Neural progenitor cell (in vitro differentiated cells): Measurements from ENCODE around the gene LRP5. TPM values are rescaled to one million over a fixed set of nuclear protein-coding genes. Genes with fewer than 3 reads are reported as not detected.

Experiments used
- DNase-seq: peaks from one replicate; pipeline ENCODE4 v3.0.0-alpha.2; 2016; ENCODE audit warnings: low spot score
- H2AFZ ChIP-seq: fragments of 200-600 bp; sonication (generic); replicated peaks from 2 replicates; pipeline ENCODE4 v1.6.1; 2016; ENCODE audit warnings: antibody characterized with exemption
- H3F3A ChIP-seq: fragments of 200-600 bp; sonication (generic); 2 replicates; pipeline ENCODE4 v1.6.1; 2016; ENCODE audit warnings: antibody characterized with exemption, low read depth
- H3K27ac ChIP-seq: fragments of 200-600 bp; sonication (generic); 2 replicates; pipeline ENCODE4 v1.5.1; 2016; ENCODE audit warnings: mild to moderate bottlenecking
- H3K27me3 ChIP-seq: fragments of 200-600 bp; sonication (generic); 2 replicates; pipeline ENCODE4 v1.6.1; 2016; ENCODE audit warnings: mild to moderate bottlenecking, moderate library complexity
- H3K36me3 ChIP-seq: fragments of 200-600 bp; sonication (generic); 2 replicates; pipeline ENCODE4 v1.5.1; 2016
- H3K4me1 ChIP-seq: fragments of 200-600 bp; sonication (generic); 2 replicates; pipeline ENCODE4 v1.6.1; 2016; ENCODE audit warnings: mixed run types
- H3K4me2 ChIP-seq: fragments of 200-600 bp; sonication (generic); 2 replicates; pipeline ENCODE4 v1.6.1; 2016
- H3K4me3 ChIP-seq: fragments of 200-600 bp; sonication (generic); 2 replicates; pipeline ENCODE4 v1.5.1; 2016
- H3K79me2 ChIP-seq: fragments of 200-600 bp; sonication (generic); 2 replicates; pipeline ENCODE4 v1.6.1; 2016; ENCODE audit warnings: low read depth
- H3K9ac ChIP-seq: fragments of 200-600 bp; sonication (generic); 2 replicates; pipeline ENCODE4 v1.6.1; 2016
- H3K9me3 ChIP-seq: fragments of 200-600 bp; sonication (generic); 2 replicates; pipeline ENCODE4 v1.5.1; 2016; ENCODE audit warnings: low read depth
- H4K20me1 ChIP-seq: fragments of 200-600 bp; sonication (generic); 2 replicates; pipeline ENCODE4 v1.6.1; 2016; ENCODE audit warnings: low read depth
- H3K27ac Mint-ChIP-seq: 3 replicates; pipeline ENCODE4 v1.8.0; 2021; ENCODE audit warnings: mixed read lengths
- H3K27me3 Mint-ChIP-seq: 2 replicates; pipeline ENCODE4 v1.8.0; 2022; ENCODE audit warnings: low read depth, mild to moderate bottlenecking, inconsistent platforms, moderate library complexity, mixed read lengths; ENCODE audit not compliant: insufficient read depth
- H3K36me3 Mint-ChIP-seq: 3 replicates; pipeline ENCODE4 v1.8.0; 2021; ENCODE audit warnings: mixed read lengths
- H3K4me1 Mint-ChIP-seq: 3 replicates; pipeline ENCODE4 v1.8.0; 2021; ENCODE audit warnings: mixed read lengths
- H3K4me3 Mint-ChIP-seq: 3 replicates; pipeline ENCODE4 v1.8.0; 2021; ENCODE audit warnings: mild to moderate bottlenecking, moderate library complexity, mixed read lengths
- H3K9me3 Mint-ChIP-seq: 3 replicates; pipeline ENCODE4 v1.8.0; 2020; ENCODE audit warnings: mixed read lengths
- EZH2 ChIP-seq: fragments of 200-600 bp; sonication (generic); IDR thresholded peaks from 2 replicates; pipeline ENCODE4 v1.6.1; 2017; ENCODE audit warnings: antibody characterized with exemption, mild to moderate bottlenecking, moderate library complexity
- EZH2phosphoT487 ChIP-seq: fragments of 200-600 bp; sonication (generic); IDR thresholded peaks from 2 replicates; pipeline ENCODE4 v1.6.1; 2017; ENCODE audit warnings: antibody characterized with exemption
- total RNA-seq: library from RNA; depleted of rRNA; stranded (reverse); fragments of >200 nt; gene quantifications from 2 replicates; pipeline ENCODE4 v1.2.3, GENCODE V29; 2015; ENCODE audit warnings: low replicate concordance
- TF ChIP-seq, protein P1 (sequence below): fragments of 200-600 bp; sonication (generic); IDR thresholded peaks from 2 replicates; pipeline ENCODE4 v1.5.1; 2017; ENCODE audit warnings: antibody characterized with exemption, mild to moderate bottlenecking

Gene LRP5
- total RNA-seq, 1 donor from 2014 or later = 7.3 TPM

DNA sequence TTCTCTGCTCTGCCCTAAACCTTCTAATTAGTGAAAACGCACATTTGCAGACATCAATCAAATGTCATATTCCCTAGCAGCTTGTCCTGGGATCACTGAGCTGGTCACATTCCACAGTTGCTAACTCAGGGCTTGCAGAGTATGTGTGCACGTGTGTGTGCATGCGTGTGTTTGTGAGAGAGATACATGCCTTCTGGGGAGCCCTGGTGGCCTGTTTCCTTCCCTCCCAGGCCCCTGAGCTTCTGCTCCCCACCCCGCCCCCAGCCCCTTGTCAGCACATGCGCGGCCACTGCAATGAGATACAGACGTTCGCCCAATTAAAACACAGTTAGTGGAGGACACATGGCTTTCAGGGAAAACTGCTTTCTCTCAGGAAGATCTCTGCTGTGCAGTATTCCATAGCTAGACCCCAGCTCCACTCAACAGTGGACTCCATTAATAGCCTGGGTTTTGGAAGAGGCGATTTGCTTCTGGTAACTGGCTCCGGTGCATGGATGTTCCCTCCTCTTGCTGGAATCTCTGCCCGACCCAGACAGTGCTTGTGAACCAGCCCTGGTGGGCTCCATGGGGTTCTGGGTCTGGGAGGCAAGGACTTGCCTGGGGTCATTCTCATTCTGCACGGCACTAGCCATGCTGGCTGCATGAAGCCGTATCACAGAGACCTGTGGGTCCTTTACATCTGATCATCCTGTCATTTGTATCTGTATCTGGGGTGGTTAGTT lies 17.7 kb downstream of the LRP5 start:
- Histone ChIP-seq H3K4me2 (peak overlapping the region; percentile 8), H3K79me2 (peaks cover 60% of the 10 kb centered on the region), H2AFZ (no peak overlapping the region), H3K9me3 (no peaks in the 10 kb centered on the region), H3K36me3 (no peaks in the 10 kb centered on the region), H3K27ac (peak overlapping the region; percentile 7), H3K4me1 (peaks cover 65% of the 10 kb centered on the region), H3K9ac (no peak overlapping the region), H3K27me3 (no peaks in the 10 kb centered on the region), H3K4me3 (no peak overlapping the region), H4K20me1 (peaks cover 9% of the 10 kb centered on the region), H3F3A (peaks cover 20% of the 10 kb centered on the region)
- TF ChIP-seq EZH2phosphoT487 (no peak), EZH2 (no peak)
- TF ChIP-seq, protein P1, sequence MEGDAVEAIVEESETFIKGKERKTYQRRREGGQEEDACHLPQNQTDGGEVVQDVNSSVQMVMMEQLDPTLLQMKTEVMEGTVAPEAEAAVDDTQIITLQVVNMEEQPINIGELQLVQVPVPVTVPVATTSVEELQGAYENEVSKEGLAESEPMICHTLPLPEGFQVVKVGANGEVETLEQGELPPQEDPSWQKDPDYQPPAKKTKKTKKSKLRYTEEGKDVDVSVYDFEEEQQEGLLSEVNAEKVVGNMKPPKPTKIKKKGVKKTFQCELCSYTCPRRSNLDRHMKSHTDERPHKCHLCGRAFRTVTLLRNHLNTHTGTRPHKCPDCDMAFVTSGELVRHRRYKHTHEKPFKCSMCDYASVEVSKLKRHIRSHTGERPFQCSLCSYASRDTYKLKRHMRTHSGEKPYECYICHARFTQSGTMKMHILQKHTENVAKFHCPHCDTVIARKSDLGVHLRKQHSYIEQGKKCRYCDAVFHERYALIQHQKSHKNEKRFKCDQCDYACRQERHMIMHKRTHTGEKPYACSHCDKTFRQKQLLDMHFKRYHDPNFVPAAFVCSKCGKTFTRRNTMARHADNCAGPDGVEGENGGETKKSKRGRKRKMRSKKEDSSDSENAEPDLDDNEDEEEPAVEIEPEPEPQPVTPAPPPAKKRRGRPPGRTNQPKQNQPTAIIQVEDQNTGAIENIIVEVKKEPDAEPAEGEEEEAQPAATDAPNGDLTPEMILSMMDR = no peak
- Mint-ChIP-seq H3K4me1 (peaks cover 61% of the 10 kb centered on the region), H3K27me3 (peaks cover 2% of the 10 kb centered on the region), H3K9me3 (no peaks in the 10 kb centered on the region), H3K36me3 (peaks cover 4% of the 10 kb centered on the region), H3K4me3 (peak overlapping the region; percentile 35), H3K27ac (peak overlapping the region; percentile 60)
- no peak for DNase-seq

DNA sequence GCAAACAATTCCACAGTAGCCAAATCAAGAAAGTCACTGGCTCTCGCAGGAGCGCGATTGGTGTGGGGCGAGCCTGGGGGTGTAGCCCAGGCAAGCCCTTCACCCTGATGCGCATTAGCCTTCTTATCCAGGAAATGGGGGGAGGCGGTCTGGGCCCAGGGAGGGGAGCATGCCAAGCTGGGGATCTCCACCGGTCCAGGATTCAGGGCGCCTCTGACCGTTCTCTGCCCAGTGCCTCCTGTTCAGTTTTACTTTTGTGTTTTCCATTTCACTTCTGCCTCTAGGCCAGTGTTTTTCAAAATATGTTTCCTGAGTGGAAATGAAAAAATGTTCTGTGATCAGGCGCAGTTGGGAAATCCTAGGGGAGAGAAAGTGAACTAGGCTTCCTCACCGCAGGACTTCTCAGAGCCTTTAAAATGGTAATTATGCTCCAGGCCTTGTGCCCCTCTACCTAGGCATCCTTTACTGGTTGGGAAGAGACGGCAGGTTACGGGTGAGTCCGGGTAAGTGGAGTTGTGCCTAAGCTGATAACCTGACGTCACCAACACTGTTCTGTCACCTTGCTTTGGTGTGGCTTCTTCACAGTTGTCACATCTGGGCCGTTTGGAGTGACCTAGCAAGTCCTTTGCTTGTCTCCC lies 18.4 kb downstream of the LRP5 start:
- H3K4me1 Mint-ChIP-seq = peaks cover 56% of the 10 kb centered on the region
- peaks cover 53% of the 10 kb centered on the region for H3K79me2 ChIP-seq
- no peaks in the 10 kb centered on the region for H3K27me3 ChIP-seq
- no peak overlapping the region for H3K4me2 ChIP-seq
- no peak overlapping the region for H3K27ac ChIP-seq
- no peak for TF ChIP-seq EZH2phosphoT487
- TF ChIP-seq, protein P1 = no peak
- TF ChIP-seq EZH2 = no peak
- H3K9me3 Mint-ChIP-seq = no peaks in the 10 kb centered on the region
- H3F3A ChIP-seq = peaks cover 20% of the 10 kb centered on the region
- no peak overlapping the region for H3K9ac ChIP-seq
- peaks cover 4% of the 10 kb centered on the region for H3K36me3 Mint-ChIP-seq
- no peak overlapping the region for H3K4me3 ChIP-seq
- peaks cover 2% of the 10 kb centered on the region for H3K27me3 Mint-ChIP-seq
- peaks cover 58% of the 10 kb centered on the region for H3K4me1 ChIP-seq
- no peak for DNase-seq
- H4K20me1 ChIP-seq = peaks cover 8% of the 10 kb centered on the region
- peak overlapping the region; percentile 35 for H3K4me3 Mint-ChIP-seq
- no peaks in the 10 kb centered on the region for H3K9me3 ChIP-seq
- no peaks in the 10 kb centered on the region for H3K36me3 ChIP-seq
- peak overlapping the region; percentile 8 for H3K27ac Mint-ChIP-seq
- H2AFZ ChIP-seq = no peak overlapping the region

DNA sequence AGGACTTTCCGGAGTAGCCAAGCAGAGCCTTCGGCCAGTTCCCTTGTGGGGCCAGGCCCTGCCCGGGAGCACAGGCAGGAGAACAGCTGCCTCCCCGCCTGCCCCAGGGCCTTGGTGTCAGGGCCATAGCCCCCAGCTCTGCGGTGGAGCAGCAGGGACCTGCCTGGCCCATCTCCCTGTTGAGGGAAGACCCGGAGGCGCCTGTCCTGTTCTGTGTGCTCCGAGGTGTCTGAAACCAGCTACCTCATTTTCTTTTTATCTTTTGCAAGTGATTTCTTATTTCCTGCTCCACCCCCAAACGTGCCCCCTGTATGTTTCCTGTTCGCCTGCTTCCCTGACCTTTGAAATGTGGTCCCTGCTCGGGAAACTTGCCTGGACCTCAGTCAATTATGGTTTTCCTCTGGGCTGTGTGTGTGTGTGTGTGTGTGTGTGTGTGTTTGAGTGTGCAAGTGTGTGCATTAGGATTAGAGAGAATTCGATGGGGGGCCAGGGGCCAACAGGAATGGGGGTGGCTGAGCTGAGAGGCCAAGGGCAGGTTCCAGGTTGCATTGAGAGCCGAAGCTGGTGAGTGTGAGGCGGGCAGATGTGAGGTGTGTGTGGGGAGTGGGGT lies 19.1 kb downstream of the LRP5 start:
- no peak for DNase-seq
- Histone ChIP-seq H3K27me3 (no peaks in the 10 kb centered on the region), H2AFZ (no peak overlapping the region), H3K36me3 (no peaks in the 10 kb centered on the region), H3K4me3 (no peak overlapping the region), H3K9ac (no peak overlapping the region), H3K9me3 (no peaks in the 10 kb centered on the region), H3F3A (peaks cover 20% of the 10 kb centered on the region), H3K4me1 (peaks cover 51% of the 10 kb centered on the region), H3K79me2 (peaks cover 47% of the 10 kb centered on the region), H3K4me2 (no peak overlapping the region), H4K20me1 (peaks cover 8% of the 10 kb centered on the region), H3K27ac (no peak overlapping the region)
- Mint-ChIP-seq H3K4me3 (no peak overlapping the region), H3K27me3 (peaks cover 2% of the 10 kb centered on the region), H3K9me3 (no peaks in the 10 kb centered on the region), H3K27ac (peak overlapping the region; percentile 10), H3K36me3 (peaks cover 4% of the 10 kb centered on the region), H3K4me1 (peaks cover 53% of the 10 kb centered on the region)
- TF ChIP-seq EZH2phosphoT487 (no peak), EZH2 (no peak)
- TF ChIP-seq, protein P1 = no peak
